C4-2B (cell line): ENCODE data around the gene ZNF598.

ENCODE experiments used
- ZFX ChIP-seq: fragments of 450-650 bp; IDR thresholded peaks from 2 replicates; pipeline ENCODE4 v1.6.1; 2017
- TF ChIP-seq, protein P1 (sequence below): fragments of 450-650 bp; conservative IDR thresholded peaks from 2 replicates; pipeline ENCODE4 v1.5.1; 2017; ENCODE audit warnings: mild to moderate bottlenecking

DNA sequence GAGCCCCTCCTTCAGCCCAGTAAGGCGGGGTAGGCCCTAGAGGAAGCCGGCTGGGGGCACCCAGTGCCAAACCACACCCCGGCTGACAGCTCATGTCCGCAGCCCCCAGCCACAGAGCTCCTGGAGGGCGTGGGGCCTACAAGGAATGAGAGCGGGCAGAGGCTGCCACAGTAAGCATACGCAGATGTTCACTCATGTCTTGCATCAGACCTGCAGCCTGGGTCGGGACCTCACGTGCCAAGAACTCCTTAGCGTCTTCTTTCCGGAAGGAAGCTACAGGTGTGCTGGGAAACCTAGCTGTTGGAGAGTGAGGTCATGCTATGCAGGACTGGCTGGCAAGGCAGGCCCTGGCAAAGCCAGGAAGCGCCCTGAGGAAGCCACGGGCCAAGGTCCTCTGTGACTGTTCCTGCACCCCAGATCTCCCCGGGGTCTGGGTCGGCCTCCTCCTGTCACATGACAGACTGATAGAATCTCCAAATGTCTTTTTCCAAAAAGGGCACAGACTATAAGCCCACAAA lies 1.6 kb downstream of the ZNF598 start:
- TF ChIP-seq, protein P1, sequence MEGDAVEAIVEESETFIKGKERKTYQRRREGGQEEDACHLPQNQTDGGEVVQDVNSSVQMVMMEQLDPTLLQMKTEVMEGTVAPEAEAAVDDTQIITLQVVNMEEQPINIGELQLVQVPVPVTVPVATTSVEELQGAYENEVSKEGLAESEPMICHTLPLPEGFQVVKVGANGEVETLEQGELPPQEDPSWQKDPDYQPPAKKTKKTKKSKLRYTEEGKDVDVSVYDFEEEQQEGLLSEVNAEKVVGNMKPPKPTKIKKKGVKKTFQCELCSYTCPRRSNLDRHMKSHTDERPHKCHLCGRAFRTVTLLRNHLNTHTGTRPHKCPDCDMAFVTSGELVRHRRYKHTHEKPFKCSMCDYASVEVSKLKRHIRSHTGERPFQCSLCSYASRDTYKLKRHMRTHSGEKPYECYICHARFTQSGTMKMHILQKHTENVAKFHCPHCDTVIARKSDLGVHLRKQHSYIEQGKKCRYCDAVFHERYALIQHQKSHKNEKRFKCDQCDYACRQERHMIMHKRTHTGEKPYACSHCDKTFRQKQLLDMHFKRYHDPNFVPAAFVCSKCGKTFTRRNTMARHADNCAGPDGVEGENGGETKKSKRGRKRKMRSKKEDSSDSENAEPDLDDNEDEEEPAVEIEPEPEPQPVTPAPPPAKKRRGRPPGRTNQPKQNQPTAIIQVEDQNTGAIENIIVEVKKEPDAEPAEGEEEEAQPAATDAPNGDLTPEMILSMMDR = no peak
- peak; percentile 26; the same call in 1 of the 2 replicates for TF ChIP-seq ZFX
